GM12892 (cell line): ENCODE results near the gene ABI3BP.

Experiments
- POLR2A ChIP-seq: IDR thresholded peaks from 2 replicates; pipeline ENCODE4 v1.6.1; 2011; ENCODE audit warnings: low read depth, low read length, control low read depth
- TAF1 ChIP-seq: IDR thresholded peaks from 2 replicates; pipeline ENCODE4 v1.6.1; 2011; ENCODE audit warnings: low read depth, mild to moderate bottlenecking, control low read depth, low read length, borderline replicate concordance

GRCh38 chr3:100717063-100717462 lies 276.2 kb downstream of the ABI3BP start:
- no peak for TF ChIP-seq TAF1
- no peak for TF ChIP-seq POLR2A
